Activated T-helper 1 cell treated with anti-CD3 and anti-CD28 coated beads, Interleukin-12 subunit alpha, Interleukin-12 subunit beta, Interleukin-2, Interleukin-4 antibody, amounts not matched to agents 30 ng/mL and 10 ng/mL and 1 ng/mL, durations not matched to agents 14 hours and 24 hours and 36 hours (primary cell): ENCODE measurements around the gene CEACAM7. TPM values are rescaled to one million over a fixed set of nuclear protein-coding genes. Genes with fewer than 3 reads are reported as not detected.

Experiments
- DNase-seq: peaks from one replicate; pipeline ENCODE4 v3.0.0; 2021; ENCODE audit warnings: low spot score
- H3K27ac Mint-ChIP-seq: one replicate; pipeline ENCODE4 v1.8.0; 2021; ENCODE audit warnings: mild to moderate bottlenecking, mixed read lengths
- H3K27me3 Mint-ChIP-seq: one replicate; pipeline ENCODE4 v1.8.0; 2022; ENCODE audit warnings: mild to moderate bottlenecking, moderate library complexity, mixed read lengths; ENCODE audit not compliant: insufficient read depth
- H3K36me3 Mint-ChIP-seq: one replicate; pipeline ENCODE4 v1.8.0; 2021; ENCODE audit warnings: low read depth, mixed read lengths
- H3K4me1 Mint-ChIP-seq: one replicate; pipeline ENCODE4 v1.8.0; 2021; ENCODE audit warnings: low read depth, mixed read lengths
- H3K4me3 Mint-ChIP-seq: one replicate; pipeline ENCODE4 v1.8.0; 2021; ENCODE audit warnings: mild to moderate bottlenecking, moderate library complexity, mixed read lengths
- H3K9me3 Mint-ChIP-seq: one replicate; pipeline ENCODE4 v1.8.0; 2021; ENCODE audit warnings: mixed read lengths
- intact Hi-C: fragments of 100-400 bp; cut with micrococcal nuclease; formaldehyde crosslinking; loops from one replicate; pipeline ENCODE4 v1.15.1; 2024
- total RNA-seq: library from RNA; stranded (reverse); gene quantifications from 2 replicates; pipeline ENCODE4 v1.2.3, GENCODE V29; 2022

Gene CEACAM7
- total RNA-seq, 1 donor from 2014 or later: not detected

GRCh38 chr19:41624937-41625336, 63.1 kb downstream of the CEACAM7 start:
- DNase-seq: no peak
- Mint-ChIP-seq H3K4me3 (no peak overlapping the region), H3K9me3 (peaks cover under 1% of the 10 kb centered on the region), H3K27ac (no peak overlapping the region), H3K36me3 (no peaks in the 10 kb centered on the region), H3K27me3 (peaks cover 9% of the 10 kb centered on the region), H3K4me1 (no peaks in the 10 kb centered on the region)
- intact Hi-C loops: no loop called here

DNA sequence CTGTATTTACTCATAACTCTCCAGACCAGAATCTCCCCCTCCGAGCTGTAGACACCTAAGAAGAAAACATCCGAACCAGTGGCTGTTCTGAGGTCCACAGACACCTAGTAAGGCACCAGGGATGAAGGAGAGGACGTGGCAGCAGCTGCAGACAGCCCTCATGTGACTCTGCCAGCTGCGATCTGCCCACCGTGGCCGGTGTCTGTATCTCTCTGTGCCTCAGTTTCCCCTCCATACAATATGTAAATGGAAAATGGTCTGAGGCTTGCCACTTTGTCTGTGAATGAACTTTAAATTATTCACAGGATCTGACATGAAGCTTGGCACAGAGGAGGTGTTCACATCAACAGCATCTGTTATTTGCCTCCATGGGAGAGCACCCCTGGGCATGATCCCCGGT, 63.6 kb downstream of the CEACAM7 start:
- intact Hi-C loops: no loop called here
- no peak overlapping the region for H3K4me3 Mint-ChIP-seq
- DNase-seq: no peak
- H3K27me3 Mint-ChIP-seq: peaks cover 9% of the 10 kb centered on the region
- no peaks in the 10 kb centered on the region for H3K4me1 Mint-ChIP-seq
- no peak overlapping the region for H3K27ac Mint-ChIP-seq
- no peaks in the 10 kb centered on the region for H3K36me3 Mint-ChIP-seq
- H3K9me3 Mint-ChIP-seq: no peaks in the 10 kb centered on the region

DNA sequence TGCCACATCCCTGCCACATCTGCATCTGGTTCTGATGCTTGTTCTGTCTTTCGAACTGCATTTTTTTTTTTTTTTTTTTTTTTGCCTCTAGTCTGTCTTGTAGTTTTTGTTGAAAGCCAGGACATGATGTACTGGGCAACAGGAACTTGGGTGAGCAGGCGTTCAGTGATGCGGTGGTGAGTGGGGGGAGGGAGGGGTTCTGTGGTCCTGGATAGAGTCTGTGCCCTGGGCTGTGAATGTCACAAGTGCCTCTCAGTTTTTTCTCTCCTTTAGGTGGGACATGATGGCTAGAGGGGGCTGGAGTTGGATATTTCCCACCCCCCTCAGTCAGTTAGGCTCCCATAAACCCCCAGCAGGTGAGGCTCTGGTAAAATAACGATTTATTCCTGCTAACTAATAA, 64.7 kb downstream of the CEACAM7 start:
- Mint-ChIP-seq H3K36me3 (no peaks in the 10 kb centered on the region), H3K4me3 (no peak overlapping the region), H3K27me3 (peaks cover 9% of the 10 kb centered on the region), H3K27ac (no peak overlapping the region), H3K9me3 (no peaks in the 10 kb centered on the region), H3K4me1 (no peaks in the 10 kb centered on the region)
- DNase-seq: no peak
- intact Hi-C loops: no loop called here

Other genes starting within 250 kb of the CEACAM7 start
- 56.7 and 57.3 TPM in 2 replicates for gene DMAC2, start 248.4 kb downstream of the CEACAM7 start, total RNA-seq
- gene ERICH4, start 245.1 kb downstream of the CEACAM7 start, total RNA-seq: not detected in 2 replicates
- 34.1 and 38.5 TPM in 2 replicates for gene CEACAM21, start 112.1 kb downstream of the CEACAM7 start, total RNA-seq
- not detected in 2 replicates for gene CEACAM4, start 61.2 kb downstream of the CEACAM7 start, total RNA-seq
- not detected in 2 replicates for gene CEACAM5, start 20.4 kb upstream of the CEACAM7 start, total RNA-seq
- gene CEACAM6, start 67.3 kb upstream of the CEACAM7 start, total RNA-seq: not detected in 2 replicates
- not detected in 2 replicates for gene CEACAM3, start 108.3 kb upstream of the CEACAM7 start, total RNA-seq
- not detected in 2 replicates for gene LYPD4, start 156.4 kb upstream of the CEACAM7 start, total RNA-seq
- gene DMRTC2, start 156.8 kb upstream of the CEACAM7 start, total RNA-seq: not detected in 2 replicates
- gene RPS19, start 172.0 kb upstream of the CEACAM7 start, total RNA-seq: 2,887 and 2,906 TPM in 2 replicates
- gene CD79A, start 189.0 kb upstream of the CEACAM7 start, total RNA-seq: 2.7 and 2.9 TPM in 2 replicates
- 386 and 392 TPM in 2 replicates for gene ARHGEF1, start 194.9 kb upstream of the CEACAM7 start, total RNA-seq
- gene ERFL, start 240.2 kb upstream of the CEACAM7 start, total RNA-seq: 3.1 TPM in 2 replicates